Adrenal gland (tissue), 5 donors: ENCODE measurements around the gene FRMD8.

Experiments used
- CTCF ChIP-seq, 6 experiments: fragments of 450-650 bp in 4 of 6; fragments of 200-600 bp in 2 of 6; sonication (generic) in 1 of 6; IDR thresholded peaks; 1 replicate in 5 of 6; 2 replicates in 1 of 6; pipeline versions ENCODE4 v1.5.1 to v1.8.0; 2016 to 2021; ENCODE audit warnings: antibody characterized with exemption in 6 of 6, mild to moderate bottlenecking in 2 of 6, moderate library complexity in 1 of 6
- POLR2A ChIP-seq, 2 donors: fragments of 450-650 bp; IDR thresholded peaks; one replicate each; pipeline ENCODE4 v1.6.1; 2017; ENCODE audit warnings: antibody characterized with exemption in 2 of 2, mild to moderate bottlenecking in 2 of 2, moderate library complexity in 1 of 2
- donor health status: DM: no; HTN: no; CAD: no.

GRCh38 chr11:65400307-65401072 is 14.1 kb downstream of the FRMD8 start:
- TF ChIP-seq CTCF (IDR thresholded peaks at IDR 0.05) (no peak), POLR2A (IDR thresholded peaks at IDR 0.05) (no peak)
